Ovary (tissue), 3 donors: ENCODE results near the gene ATP9A.

ENCODE experiments used
- EP300 ChIP-seq: sonication (generic); formaldehyde crosslinking; IDR thresholded peaks from one replicate; pipeline ENCODE4 v1.6.1; 2017; ENCODE audit warnings: antibody characterized with exemption
- POLR2A ChIP-seq: fragments of 450-650 bp; IDR thresholded peaks from one replicate; pipeline ENCODE4 v1.6.1; 2017; ENCODE audit warnings: antibody characterized with exemption, mild to moderate bottlenecking, moderate library complexity
- TF ChIP-seq, protein P1 (sequence below), 3 donors: fragments of 450-650 bp in 2 of 3; fragments of 200-600 bp in 1 of 3; IDR thresholded peaks; one replicate each; pipeline versions ENCODE4 v1.5.1 to v1.8.0; 2016 to 2022; ENCODE audit warnings: antibody characterized with exemption in 3 of 3, mild to moderate bottlenecking in 1 of 3
- donor health status: DM: no; HTN: no; CAD: no.

DNA sequence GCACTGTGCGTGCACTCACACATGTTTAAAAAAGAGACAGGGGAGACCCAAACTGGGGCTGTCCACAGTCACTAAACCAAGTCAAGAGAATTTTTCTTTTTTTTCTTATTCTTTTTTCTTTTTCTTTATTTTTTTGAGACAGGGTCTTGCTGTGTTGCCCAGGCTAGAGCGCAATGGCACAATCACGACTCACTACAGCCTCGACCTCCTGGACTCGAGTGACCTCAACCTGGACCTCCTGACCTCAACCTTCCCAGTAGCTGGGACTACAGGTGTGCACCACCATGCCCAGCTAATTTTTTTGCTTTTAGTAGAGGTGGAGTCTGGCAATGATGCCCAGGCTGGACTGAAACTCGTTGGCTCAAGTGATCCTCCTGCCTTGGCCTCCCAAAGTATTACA is 136.2 kb downstream of the ATP9A start:
- TF ChIP-seq POLR2A (no peak), EP300 (no peak)
- TF ChIP-seq, protein P1, sequence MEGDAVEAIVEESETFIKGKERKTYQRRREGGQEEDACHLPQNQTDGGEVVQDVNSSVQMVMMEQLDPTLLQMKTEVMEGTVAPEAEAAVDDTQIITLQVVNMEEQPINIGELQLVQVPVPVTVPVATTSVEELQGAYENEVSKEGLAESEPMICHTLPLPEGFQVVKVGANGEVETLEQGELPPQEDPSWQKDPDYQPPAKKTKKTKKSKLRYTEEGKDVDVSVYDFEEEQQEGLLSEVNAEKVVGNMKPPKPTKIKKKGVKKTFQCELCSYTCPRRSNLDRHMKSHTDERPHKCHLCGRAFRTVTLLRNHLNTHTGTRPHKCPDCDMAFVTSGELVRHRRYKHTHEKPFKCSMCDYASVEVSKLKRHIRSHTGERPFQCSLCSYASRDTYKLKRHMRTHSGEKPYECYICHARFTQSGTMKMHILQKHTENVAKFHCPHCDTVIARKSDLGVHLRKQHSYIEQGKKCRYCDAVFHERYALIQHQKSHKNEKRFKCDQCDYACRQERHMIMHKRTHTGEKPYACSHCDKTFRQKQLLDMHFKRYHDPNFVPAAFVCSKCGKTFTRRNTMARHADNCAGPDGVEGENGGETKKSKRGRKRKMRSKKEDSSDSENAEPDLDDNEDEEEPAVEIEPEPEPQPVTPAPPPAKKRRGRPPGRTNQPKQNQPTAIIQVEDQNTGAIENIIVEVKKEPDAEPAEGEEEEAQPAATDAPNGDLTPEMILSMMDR (IDR thresholded peaks at IDR 0.05), result no peak
